SK-N-SH treated with all-trans-retinoic acid at 6 μM for 48 hours (cell line): ENCODE data around the gene LINC00237.

Source experiments
- ATAC-seq: fragments of 200-7000 bp; cut with Tn5 transposase; 3 replicates; pipeline ENCODE4 v1.9.1; 2020; ENCODE audit warnings: mild to moderate bottlenecking, moderate library complexity
- ARNTL ChIP-seq: fragments of 450-650 bp; formaldehyde crosslinking; IDR thresholded peaks from 2 replicates; pipeline ENCODE4 v1.5.0; 2020; ENCODE audit warnings: low read depth, mild to moderate bottlenecking, moderate library complexity, borderline replicate concordance
- BACH2 ChIP-seq: fragments of 250-450 bp; sonication (Bioruptor Pico); IDR thresholded peaks from 2 replicates; pipeline ENCODE4 v1.9.0; 2021; ENCODE audit warnings: mild to moderate bottlenecking, borderline replicate concordance
- CREB5 ChIP-seq: fragments of 250-450 bp; sonication (Bioruptor Pico); IDR thresholded peaks from 2 replicates; pipeline ENCODE4 v1.5.1; 2020; ENCODE audit warnings: low read depth, mild to moderate bottlenecking, moderate library complexity
- CSDC2 ChIP-seq: fragments of 250-450 bp; sonication (Bioruptor Pico); IDR thresholded peaks from 2 replicates; pipeline ENCODE4 v1.5.0; 2020; ENCODE audit warnings: mild to moderate bottlenecking, moderate library complexity
- CSRNP3 ChIP-seq: fragments of 250-450 bp; sonication (Bioruptor Pico); IDR thresholded peaks from 2 replicates; pipeline ENCODE4 v1.5.1; 2021; ENCODE audit warnings: mild to moderate bottlenecking, moderate library complexity
- ESRRG ChIP-seq: fragments of 250-450 bp; sonication (Bioruptor Pico); IDR thresholded peaks from 2 replicates; pipeline ENCODE4 v1.6.1; 2021; ENCODE audit warnings: mild to moderate bottlenecking
- GLIS3 ChIP-seq: fragments of 250-450 bp; sonication (Bioruptor Pico); IDR thresholded peaks from 2 replicates; pipeline ENCODE4 v1.5.0; 2020; ENCODE audit warnings: mild to moderate bottlenecking, moderate library complexity
- OSR1 ChIP-seq: fragments of 250-450 bp; sonication (Bioruptor Pico); IDR thresholded peaks from 2 replicates; pipeline ENCODE4 v1.8.0; 2022; ENCODE audit warnings: moderate library complexity, mild to moderate bottlenecking, inconsistent platforms
- PATZ1 ChIP-seq: fragments of 250-450 bp; sonication (Bioruptor Pico); IDR thresholded peaks from 2 replicates; pipeline ENCODE4 v1.8.0; 2020; ENCODE audit warnings: mild to moderate bottlenecking, moderate library complexity, borderline replicate concordance
- POU6F1 ChIP-seq: fragments of 250-450 bp; sonication (Bioruptor Pico); IDR thresholded peaks from 2 replicates; pipeline ENCODE4 v1.8.0; 2021; ENCODE audit warnings: low read depth, mild to moderate bottlenecking, moderate library complexity, borderline replicate concordance
- SNAI2 ChIP-seq: fragments of 250-450 bp; sonication (Bioruptor Pico); IDR thresholded peaks from 2 replicates; pipeline ENCODE4 v1.5.0; 2020; ENCODE audit warnings: mild to moderate bottlenecking, moderate library complexity
- TSHZ2 ChIP-seq: fragments of 250-450 bp; sonication (Bioruptor Pico); IDR thresholded peaks from 2 replicates; pipeline ENCODE4 v1.5.0; 2020; ENCODE audit warnings: mild to moderate bottlenecking, moderate library complexity
- ZC3H10 ChIP-seq: fragments of 250-450 bp; sonication (Bioruptor Pico); IDR thresholded peaks from 2 replicates; pipeline ENCODE4 v1.5.1; 2021; ENCODE audit warnings: mild to moderate bottlenecking, moderate library complexity
- ZFP3 ChIP-seq: fragments of 250-450 bp; sonication (Bioruptor Pico); IDR thresholded peaks from 2 replicates; pipeline ENCODE4 v1.5.0; 2020; ENCODE audit warnings: mild to moderate bottlenecking, moderate library complexity
- ZFP30 ChIP-seq: fragments of 450-650 bp; formaldehyde crosslinking; IDR thresholded peaks from 2 replicates; pipeline ENCODE4 v1.5.0; 2022; ENCODE audit warnings: mild to moderate bottlenecking, moderate library complexity
- ZNF565 ChIP-seq: fragments of 450-650 bp; formaldehyde crosslinking; conservative IDR thresholded peaks from 2 replicates; pipeline ENCODE4 v1.5.0; 2020; ENCODE audit warnings: low read depth, mild to moderate bottlenecking, moderate library complexity
- ZNF70 ChIP-seq: fragments of 450-650 bp; formaldehyde crosslinking; IDR thresholded peaks from 2 replicates; pipeline ENCODE4 v1.5.0; 2020; ENCODE audit warnings: mild to moderate bottlenecking, moderate library complexity
- ZNF8 ChIP-seq: fragments of 450-650 bp; formaldehyde crosslinking; IDR thresholded peaks from 2 replicates; pipeline ENCODE4 v1.5.0; 2020; ENCODE audit warnings: mild to moderate bottlenecking, moderate library complexity

LINC00237 gene

GRCh38 chr20:21114584-21114983 lies 8.4 kb upstream of the LINC00237 start (continued):
- TF ChIP-seq PATZ1 (CRISPR knock-in tag) (no peak), CREB5 (CRISPR knock-in tag) (no peak)

- no peak for TF ChIP-seq ZNF70 (CRISPR knock-in tag)
These were observed 7.5 kb upstream of the LINC00237 start for GRCh38 chr20:21113697-21114096.

GRCh38 chr20:21111416-21111815 lies 5.3 kb upstream of the LINC00237 start:
- no peak for ATAC-seq

More at GRCh38 chr20:21113697-21114096, 7.5 kb upstream of the LINC00237 start:
- ATAC-seq, result no peak

GRCh38 chr20:21110811-21111210 lies 4.7 kb upstream of the LINC00237 start:
- TF ChIP-seq POU6F1 (CRISPR knock-in tag) (no peak), ZNF565 (CRISPR knock-in tag) (no peak), ZFP3 (CRISPR knock-in tag) (no peak)
- ATAC-seq, result no peak

More at GRCh38 chr20:21111416-21111815, 5.3 kb upstream of the LINC00237 start:
- TF ChIP-seq OSR1 (CRISPR knock-in tag) (no peak), CREB5 (CRISPR knock-in tag) (no peak), BACH2 (CRISPR knock-in tag) (no peak), GLIS3 (CRISPR knock-in tag) (no peak), ZNF8 (no peak)

GRCh38 chr20:21109144-21109543 lies 3.0 kb upstream of the LINC00237 start:
- ATAC-seq, result no peak
- TF ChIP-seq CSDC2 (CRISPR knock-in tag), result no peak
- TF ChIP-seq ZC3H10 (CRISPR knock-in tag), result no peak
- no peak for TF ChIP-seq SNAI2
- TF ChIP-seq POU6F1 (CRISPR knock-in tag), result no peak
- no peak for TF ChIP-seq PATZ1 (CRISPR knock-in tag)
- TF ChIP-seq TSHZ2 (CRISPR knock-in tag), result no peak
- TF ChIP-seq ZFP30 (CRISPR knock-in tag), result no peak
- TF ChIP-seq CREB5 (CRISPR knock-in tag), result no peak
- no peak for TF ChIP-seq OSR1 (CRISPR knock-in tag)
- no peak for TF ChIP-seq GLIS3 (CRISPR knock-in tag)
- TF ChIP-seq CSRNP3 (CRISPR knock-in tag), result no peak
- TF ChIP-seq ZNF70 (CRISPR knock-in tag), result no peak
- TF ChIP-seq ESRRG (CRISPR knock-in tag), result no peak
- TF ChIP-seq ZFP3 (CRISPR knock-in tag), result no peak
- no peak for TF ChIP-seq ARNTL (CRISPR knock-in tag)
